ENCODE data around the gene AXDND1.

The AXDND1 gene

GRCh38 chr1:179587336-179587735 is 221.6 kb downstream of the AXDND1 start:
- no peak for DNase-seq

GRCh38 chr1:179588425-179589024 is 222.8 kb downstream of the AXDND1 start:
- no peak for DNase-seq

DNA sequence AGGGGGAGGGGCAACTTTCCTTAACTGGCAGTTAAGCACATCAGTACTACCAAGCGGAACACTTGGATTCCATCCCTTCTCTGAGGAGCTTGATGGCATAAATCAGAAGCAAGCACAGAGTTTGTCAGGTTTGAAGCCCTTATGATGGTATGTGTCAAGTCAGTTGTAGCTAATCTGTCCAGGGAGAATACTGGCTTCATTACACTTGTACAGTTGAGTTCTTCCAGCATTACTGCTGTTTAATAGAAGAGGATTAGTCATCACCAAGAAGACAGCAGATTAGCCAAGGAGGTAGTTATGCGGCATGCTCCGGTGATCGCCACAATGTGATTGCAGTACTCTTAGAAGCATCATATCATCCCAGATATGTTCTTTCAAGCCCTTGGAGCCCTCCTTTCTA is 223.7 kb downstream of the AXDND1 start:
- no peak for DNase-seq

DNA sequence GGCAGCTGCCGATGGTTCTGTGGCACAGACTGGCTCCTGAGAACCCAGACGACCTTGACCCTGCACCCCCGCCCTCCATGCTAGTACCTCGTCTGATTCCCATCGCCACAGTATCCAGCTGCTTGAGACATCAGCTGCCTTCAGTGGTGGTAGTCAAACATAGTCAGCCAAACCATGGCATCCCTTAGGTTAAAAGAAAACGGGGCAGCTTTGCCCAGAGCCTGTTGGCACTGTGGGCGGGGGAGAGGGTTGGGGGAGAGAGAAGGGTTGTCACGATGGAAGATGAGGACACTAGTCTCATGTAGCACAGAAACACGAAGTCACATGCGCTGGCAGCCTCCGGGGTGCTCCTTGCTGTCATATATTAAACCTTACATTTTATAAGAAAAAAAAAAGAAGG is 224.9 kb downstream of the AXDND1 start:
- DNase-seq: no peak

DNA sequence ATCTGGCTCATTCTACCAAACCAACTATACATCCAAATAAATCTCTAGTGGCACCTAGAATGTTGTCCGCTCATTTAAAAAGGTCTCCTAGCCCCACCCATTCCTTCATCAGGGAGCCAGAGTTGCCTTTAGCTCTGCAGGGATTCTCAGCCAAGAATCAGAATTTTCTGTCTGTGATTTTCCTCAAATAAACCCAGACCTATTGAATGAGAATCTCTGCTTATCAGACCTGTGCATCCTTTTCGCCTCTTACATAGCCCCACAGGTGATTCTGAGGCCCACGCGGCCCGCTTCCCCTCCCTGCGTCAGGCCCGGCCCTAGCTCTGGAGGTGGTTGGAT is 225.5 kb downstream of the AXDND1 start:
- DNase-seq: no peak

DNA sequence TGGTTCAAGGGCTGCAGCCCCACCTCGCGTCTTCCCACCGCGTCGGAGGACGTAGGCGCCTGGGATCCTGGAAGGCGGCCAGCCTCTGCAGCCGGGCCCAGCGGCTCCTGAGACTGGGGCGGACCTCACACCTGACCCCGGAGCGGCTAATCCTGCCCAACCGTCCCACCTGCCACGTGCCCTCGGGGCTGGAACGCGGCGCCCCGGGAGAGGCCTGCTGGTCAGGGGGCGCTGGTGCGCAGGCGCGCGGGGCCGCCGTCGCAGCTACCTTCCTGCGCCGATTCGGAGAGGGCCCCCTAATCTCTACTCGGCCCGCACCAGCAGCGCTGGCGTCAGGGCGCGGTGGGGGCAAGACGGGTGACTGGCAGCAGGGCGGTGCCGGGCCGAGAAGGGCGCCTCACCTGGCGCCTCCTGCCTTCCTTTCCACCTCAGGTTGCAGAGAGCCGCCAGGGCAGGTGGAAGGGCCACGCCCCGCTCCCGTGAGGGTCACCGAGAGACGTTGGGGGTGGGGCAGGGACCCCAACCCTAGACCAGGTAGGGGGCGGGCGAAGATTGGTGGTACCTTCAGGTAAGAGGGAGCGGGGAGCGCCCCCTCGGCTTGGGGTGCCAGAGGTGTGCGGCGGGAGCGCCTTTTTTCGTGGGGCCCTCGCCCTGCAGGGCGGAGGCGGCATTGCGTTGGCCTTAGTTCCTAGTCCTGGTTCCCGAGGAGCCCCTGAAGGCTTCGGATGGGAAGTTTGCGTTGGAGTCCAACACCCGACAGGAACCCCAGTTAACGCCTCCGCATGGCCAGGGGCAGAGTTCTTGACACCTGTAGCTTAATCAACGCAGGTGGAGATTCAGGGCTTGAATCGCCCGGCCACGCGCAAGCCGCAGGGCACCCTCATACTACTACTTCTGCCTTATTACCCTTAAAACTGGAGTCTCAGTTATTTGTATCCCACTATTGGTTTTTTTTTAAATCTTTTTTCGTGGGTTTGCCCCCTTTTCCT is 226.1 kb downstream of the AXDND1 start, which contains the start of gene TDRD5:
Gene TDRD5 (plus strand): TSS at position 241 of the 989 bp plus-strand sequence. CDS start 784 bp downstream, outside the sequence.
- DNase-seq: no peak

GRCh38 chr1:179598631-179599030 is 232.9 kb downstream of the AXDND1 start:
- no peak for DNase-seq

- DNase-seq: no peak
Measured at GRCh38 chr1:179599623-179600249, 234.0 kb downstream of the AXDND1 start.

DNA sequence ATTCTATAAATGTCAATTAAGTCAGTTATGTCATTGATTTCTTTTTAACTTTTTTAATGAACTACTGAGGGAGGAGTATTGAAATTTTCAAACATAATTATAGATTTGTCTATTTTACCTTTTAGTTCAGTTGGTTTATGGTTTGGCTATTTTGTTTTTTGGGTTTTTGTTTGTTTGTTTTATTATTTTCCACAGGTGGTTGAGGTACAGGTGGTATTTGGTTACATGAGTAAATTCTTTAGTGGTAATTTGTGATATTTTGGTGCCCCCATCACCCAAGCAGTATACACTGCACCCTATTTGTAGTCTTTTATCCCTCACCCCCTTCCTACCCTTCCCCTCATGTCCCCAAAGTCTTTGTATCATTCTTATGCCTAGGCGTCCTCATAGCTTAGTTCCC is 235.3 kb downstream of the AXDND1 start:
- no peak for DNase-seq

Data from activated T-cell treated with anti-CD3 and anti-CD28 coated beads, Interleukin-2, amount 50 U/mL, for 48 hours (primary cell).